HG03108 (cell line): ENCODE data around the gene MOB3B.
"Not testable (repeated sequence)": the region's sequence is repeated elsewhere in the genome, so short reads cannot be mapped to it uniquely, and the experiment has no call there.

Source experiments
- ATAC-seq: cut with Tn5 transposase; IDR thresholded peaks from one replicate; pipeline ENCODE4 v1.9.1; 2021; ENCODE audit warnings: moderate library complexity; ENCODE audit not compliant: unreplicated experiment

Gene MOB3B

GRCh38 chr9:27482709-27483108 is 46.9 kb downstream of the MOB3B start:
- no peak for ATAC-seq

DNA sequence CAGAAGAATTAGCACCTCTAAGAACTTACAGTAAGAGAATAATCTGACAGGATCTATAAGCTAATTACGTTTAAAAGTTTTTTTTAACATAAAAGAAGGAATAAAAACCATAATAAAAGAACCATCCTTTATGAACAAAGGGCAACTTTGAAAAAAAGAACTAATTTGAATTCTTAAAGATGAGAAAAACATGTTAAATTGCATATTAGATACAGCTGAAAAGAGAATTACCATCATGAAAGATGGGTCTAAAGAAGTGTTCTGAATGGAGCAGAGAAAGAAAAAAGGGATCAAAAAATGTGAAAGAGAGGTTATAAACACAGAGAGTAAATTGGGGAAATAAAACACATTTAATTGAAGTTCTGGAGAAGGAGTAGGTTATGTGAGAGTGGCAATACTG is 51.3 kb downstream of the MOB3B start:
- ATAC-seq, result no peak

GRCh38 chr9:27476870-27477515 is 52.6 kb downstream of the MOB3B start:
- no peak for ATAC-seq

- no peak for ATAC-seq
Observed at GRCh38 chr9:27475057-27475595, 54.5 kb downstream of the MOB3B start.

DNA sequence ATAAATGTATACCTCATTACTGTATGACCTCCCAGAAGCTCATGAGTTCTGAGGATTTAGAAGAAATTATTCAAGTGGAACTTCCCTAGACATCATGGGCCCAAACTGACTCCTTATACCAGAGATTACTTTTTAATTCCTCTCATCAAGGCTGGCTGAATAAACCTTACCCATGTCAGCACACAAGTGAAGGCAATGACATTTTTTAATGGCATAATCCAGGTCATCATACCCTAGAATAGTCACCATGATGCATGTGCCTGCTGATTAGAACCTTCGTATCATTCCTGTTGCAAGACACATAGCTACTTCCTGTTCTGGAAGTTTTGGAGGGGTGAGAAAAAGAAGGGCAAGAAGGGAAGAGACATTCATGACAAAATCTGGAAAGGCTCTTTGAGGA is 55.3 kb downstream of the MOB3B start:
- no peak for ATAC-seq

- ATAC-seq, result no peak
Observed at GRCh38 chr9:27473111-27473529, 56.5 kb downstream of the MOB3B start.

DNA sequence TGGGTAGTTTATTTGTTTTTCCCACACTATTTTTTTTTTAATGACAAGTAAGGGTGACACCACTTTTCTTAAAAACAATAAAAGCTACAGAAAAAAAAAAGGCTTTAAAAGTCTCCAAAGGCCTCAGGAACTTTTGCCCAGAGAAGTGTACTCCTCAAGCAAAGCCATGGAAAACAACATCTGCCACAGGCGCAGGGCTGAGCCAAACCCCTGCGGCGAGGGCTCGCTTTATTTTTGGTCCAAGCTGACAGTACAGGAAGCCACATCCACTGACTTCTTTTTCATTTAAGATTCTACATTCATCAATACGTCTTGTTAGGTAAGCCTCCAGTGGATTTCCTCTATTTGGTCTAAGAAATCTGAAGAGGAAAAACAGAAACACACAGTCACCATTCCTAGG is 57.4 kb downstream of the MOB3B start:
- no peak for ATAC-seq

DNA sequence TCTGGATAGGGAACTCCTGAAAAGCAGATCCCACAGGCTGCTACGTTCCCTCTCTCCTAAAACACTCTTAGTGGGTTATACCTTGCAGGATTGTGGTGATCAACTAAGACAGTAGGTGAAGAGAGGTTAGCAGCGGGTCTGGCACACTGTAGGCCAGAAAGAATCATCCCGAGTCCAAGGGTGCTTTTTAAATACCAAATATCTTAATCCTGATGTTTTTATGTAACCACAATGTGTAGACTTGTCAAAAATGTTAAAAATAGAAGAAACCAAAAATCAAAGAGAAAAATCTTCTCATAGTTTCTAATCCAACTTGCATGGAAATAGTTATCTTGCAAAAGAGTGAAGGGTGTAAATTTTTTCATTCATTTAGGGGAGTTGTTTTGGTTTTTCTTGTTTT is 57.8 kb downstream of the MOB3B start:
- no peak for ATAC-seq

GRCh38 chr9:27471366-27471765 is 58.2 kb downstream of the MOB3B start:
- ATAC-seq, result no peak

- no peak for ATAC-seq
Observed at GRCh38 chr9:27470291-27470856, 59.2 kb downstream of the MOB3B start.

GRCh38 chr9:27469550-27469949 is 60.1 kb downstream of the MOB3B start:
- ATAC-seq, result no peak

GRCh38 chr9:27468462-27469110 is 61.0 kb downstream of the MOB3B start:
- no peak for ATAC-seq

- no peak for ATAC-seq
Observed at GRCh38 chr9:27468000-27468399, 61.6 kb downstream of the MOB3B start.

- no peak for ATAC-seq
Observed at GRCh38 chr9:27467486-27467885, 62.1 kb downstream of the MOB3B start.

DNA sequence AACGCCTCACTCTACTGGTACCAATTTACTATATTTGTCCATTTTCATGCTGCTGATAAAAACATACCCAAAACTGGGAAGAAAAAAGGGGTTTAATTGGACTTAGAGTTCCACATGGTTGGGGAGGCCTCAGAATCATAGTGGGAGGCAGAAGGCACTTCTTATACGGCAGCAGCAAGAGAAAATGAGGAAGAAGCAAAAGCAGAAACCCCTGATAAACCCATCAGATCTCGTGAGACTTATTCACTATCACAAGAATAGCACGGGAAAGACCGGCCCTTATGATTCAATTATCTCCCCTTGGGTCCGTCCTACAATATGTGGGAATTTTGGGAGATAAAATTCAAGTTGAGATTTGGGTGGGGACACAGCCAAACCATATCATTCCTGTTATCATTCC is 63.1 kb downstream of the MOB3B start:
- not testable (repeated sequence) for ATAC-seq

GRCh38 chr9:27464950-27465349 is 64.7 kb downstream of the MOB3B start:
- not testable (repeated sequence) for ATAC-seq

GRCh38 chr9:27462846-27463245 is 66.8 kb downstream of the MOB3B start:
- no peak for ATAC-seq

DNA sequence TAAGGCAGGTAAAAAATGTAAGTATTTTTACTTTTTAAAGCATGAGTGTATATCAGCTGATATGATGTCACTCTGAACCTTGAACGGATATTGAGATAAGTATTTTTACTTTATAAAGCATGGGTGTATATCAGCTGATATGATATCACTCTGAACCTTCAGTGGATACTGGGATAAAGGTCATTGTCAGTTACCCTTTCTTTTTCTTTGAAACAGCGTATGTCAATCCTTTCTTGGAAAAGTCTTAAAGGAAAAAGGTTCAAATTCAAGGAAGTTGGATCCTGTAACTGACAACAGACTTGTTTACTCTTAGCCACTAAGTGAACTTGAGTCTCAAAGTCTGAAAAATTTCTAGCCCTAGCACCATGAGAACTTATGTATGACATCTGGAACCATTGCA is 67.2 kb downstream of the MOB3B start:
- no peak for ATAC-seq

DNA sequence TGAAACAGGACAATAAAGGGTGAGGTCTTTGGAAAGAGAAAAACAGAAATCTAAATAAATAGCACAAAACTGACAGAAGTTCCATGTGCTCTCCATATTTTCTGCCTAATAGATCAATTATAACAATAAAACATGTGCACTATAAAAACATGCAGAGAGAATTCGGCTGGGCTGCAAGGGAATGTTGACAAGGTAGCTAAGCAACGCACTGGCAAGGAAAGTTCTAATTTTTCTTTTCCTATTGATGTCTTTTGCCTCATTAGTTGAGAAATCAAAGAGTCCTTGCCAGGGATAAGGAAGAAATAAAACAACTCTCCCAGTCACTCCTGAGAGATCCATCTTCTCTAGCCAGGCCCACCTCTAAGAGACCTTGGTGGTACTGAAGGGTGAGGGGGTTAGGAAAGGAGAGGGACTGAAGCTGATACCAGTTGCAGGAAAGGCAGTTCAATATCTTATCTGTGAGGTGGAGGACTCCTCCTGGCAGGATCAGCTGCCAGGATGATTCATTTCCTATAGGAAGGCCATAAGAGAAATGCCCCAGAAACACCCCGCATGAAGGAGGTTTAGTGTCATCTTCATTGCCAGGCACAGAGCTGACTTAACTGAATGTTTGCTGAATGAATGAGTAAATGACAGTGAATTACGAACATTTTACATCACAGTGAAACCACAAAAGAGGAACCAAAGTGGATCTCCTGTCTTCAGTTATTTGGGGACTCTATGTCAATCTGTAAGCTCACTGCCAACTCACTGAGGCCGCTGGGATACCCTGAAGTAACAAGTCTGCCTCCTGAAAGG is 69.2 kb downstream of the MOB3B start:
- peak; percentile 74 for ATAC-seq

DNA sequence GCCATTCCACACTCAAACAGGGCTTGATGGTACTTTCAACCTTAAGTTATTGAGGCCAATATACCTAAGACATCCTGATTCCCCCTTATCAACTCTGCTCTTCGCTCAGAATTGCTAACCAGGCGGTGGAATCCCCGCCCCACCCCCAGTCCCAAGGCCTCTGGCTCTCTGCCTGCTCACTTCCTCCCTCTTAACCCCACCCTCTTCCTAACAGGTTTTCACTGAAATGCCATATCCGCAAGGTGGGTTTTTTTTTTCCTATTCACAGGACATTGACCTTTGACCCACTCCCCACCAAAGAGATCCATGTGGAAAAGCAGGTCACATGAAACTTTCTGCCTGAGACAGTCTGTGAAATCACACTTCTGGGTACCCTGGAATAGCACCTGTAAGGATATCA is 72.2 kb downstream of the MOB3B start:
- ATAC-seq, result no peak

DNA sequence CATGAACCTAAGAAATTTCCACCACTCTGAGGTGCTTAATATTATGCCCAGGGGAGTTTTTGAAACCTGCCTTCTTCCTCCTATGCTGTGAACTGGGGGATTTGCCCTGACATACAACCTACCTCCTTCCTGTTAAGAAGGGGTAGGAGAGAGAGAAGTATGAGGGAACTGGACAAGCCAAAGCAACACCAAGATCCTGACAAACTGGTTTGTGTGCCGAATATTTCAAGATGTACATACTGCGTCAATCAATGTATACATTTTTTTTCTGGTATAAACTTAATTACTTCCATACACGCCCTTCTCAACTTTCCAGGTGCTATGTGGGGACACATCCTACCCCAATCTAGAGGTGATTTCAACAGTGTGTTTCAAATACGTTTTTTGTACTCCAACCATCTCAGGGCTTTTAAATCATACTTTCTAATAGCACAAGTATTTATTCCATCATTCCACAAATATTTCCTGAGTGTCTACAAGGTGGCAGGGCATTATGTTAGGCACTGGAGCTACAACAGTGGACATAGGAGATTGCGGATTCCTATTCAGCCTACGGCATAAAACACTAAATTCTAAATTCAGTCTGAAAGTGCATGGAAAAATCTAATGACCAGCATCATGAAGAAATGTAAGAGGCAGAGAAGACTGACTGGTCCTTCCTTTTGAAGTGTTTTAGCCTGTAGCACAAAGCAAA is 75.6 kb downstream of the MOB3B start:
- ATAC-seq, result no peak
